ENCODE data around the gene CD151. TPM values are rescaled to one million over a fixed set of nuclear protein-coding genes. Genes with fewer than 3 reads are reported as not detected.

Gene CD151
- total RNA-seq, 4 donors from 2014 or later: 102 to 277 (median 237) TPM

- peak in 2 of 3 donors; percentile 87 to 92 for DNase-seq
- Histone ChIP-seq H3K36me3 (peaks cover 0 to 34% (median 0%) of the 10 kb centered on the region in 3 donors), H3K4me3 (peak overlapping the region in 2 of 4 donors; percentile 59 to 90), H3K27me3 (peaks cover 0 to 9% of the 10 kb centered on the region in 2 donors), H3K27ac (peak overlapping the region; percentile 74 to 99 (median 93)), H3K4me1 (peaks cover 8 to 71% (median 18%) of the 10 kb centered on the region in 4 donors), H3K9me3 (no peaks in the 10 kb centered on the region)
- peak in 1 of 6 experiments; percentile 8 for TF ChIP-seq CTCF (IDR thresholded peaks at IDR 0.05)
- peak; percentile 45 to 65 for TF ChIP-seq POLR2A (IDR thresholded peaks at IDR 0.05)
Measured at GRCh38 chr11:834371-835316, 1.9 kb downstream of the CD151 start.

GRCh38 chr11:836274-836673 is 3.5 kb downstream of the CD151 start:
- no peak overlapping the region for H3K27ac ChIP-seq
- TF ChIP-seq CTCF (IDR thresholded peaks at IDR 0.05): no peak
- TF ChIP-seq POLR2A (IDR thresholded peaks at IDR 0.05): no peak

GRCh38 chr11:836700-837099 is 3.9 kb downstream of the CD151 start:
- Histone ChIP-seq H3K4me1 (peaks cover 5 to 67% (median 15%) of the 10 kb centered on the region in 4 donors), H3K27me3 (no peaks in the 10 kb centered on the region), H3K4me3 (no peak overlapping the region), H3K36me3 (peaks cover 0 to 42% (median 0%) of the 10 kb centered on the region in 3 donors), H3K27ac (no peak overlapping the region), H3K9me3 (no peaks in the 10 kb centered on the region)
- TF ChIP-seq CTCF (IDR thresholded peaks at IDR 0.05) (no peak), POLR2A (IDR thresholded peaks at IDR 0.05) (no peak)
- no peak for DNase-seq

More at GRCh38 chr11:836274-836673, 3.5 kb downstream of the CD151 start:
- no peak overlapping the region for H3K4me3 ChIP-seq
- no peak for DNase-seq
- H3K9me3 ChIP-seq: no peaks in the 10 kb centered on the region
- no peaks in the 10 kb centered on the region for H3K27me3 ChIP-seq
- peaks cover 0 to 42% (median 0%) of the 10 kb centered on the region in 3 donors for H3K36me3 ChIP-seq
- peaks cover 5 to 67% (median 14%) of the 10 kb centered on the region in 4 donors for H3K4me1 ChIP-seq

GRCh38 chr11:837189-837989 is 4.6 kb downstream of the CD151 start:
- H3K36me3 ChIP-seq: peaks cover 0 to 42% (median 0%) of the 10 kb centered on the region in 3 donors
- H3K9me3 ChIP-seq: no peaks in the 10 kb centered on the region
- DNase-seq: no peak
- H3K27me3 ChIP-seq: no peaks in the 10 kb centered on the region
- peaks cover 5 to 63% (median 13%) of the 10 kb centered on the region in 4 donors for H3K4me1 ChIP-seq
- H3K27ac ChIP-seq: peak overlapping the region in 1 of 4 donors; percentile 34
- no peak for TF ChIP-seq POLR2A (IDR thresholded peaks at IDR 0.05)
- TF ChIP-seq CTCF (IDR thresholded peaks at IDR 0.05): no peak
- H3K4me3 ChIP-seq: no peak overlapping the region

GRCh38 chr11:837990-838307 is 5.2 kb downstream of the CD151 start:
- Histone ChIP-seq H3K27ac (peak overlapping the region in 1 of 4 donors; percentile 34), H3K27me3 (no peaks in the 10 kb centered on the region), H3K36me3 (peaks cover 0 to 42% (median 0%) of the 10 kb centered on the region in 3 donors), H3K4me1 (peaks cover 5 to 62% (median 12%) of the 10 kb centered on the region in 4 donors), H3K4me3 (no peak overlapping the region), H3K9me3 (no peaks in the 10 kb centered on the region)
- TF ChIP-seq POLR2A (IDR thresholded peaks at IDR 0.05): no peak
- no peak for TF ChIP-seq CTCF (IDR thresholded peaks at IDR 0.05)
- DNase-seq: no peak
